GM19193 (cell line): Measurements from ENCODE around the gene CCDC116.

Experiments
- POLR2A ChIP-seq: IDR thresholded peaks from 4 replicates; pipeline ENCODE4 v1.6.1; 2011; ENCODE audit not compliant: insufficient read depth, insufficient read length; ENCODE audit errors: extremely low read depth

Gene CCDC116

GRCh38 chr22:21624120-21624879 is 8.3 kb upstream of the CCDC116 start:
- TF ChIP-seq POLR2A, result no peak

- peak; percentile 37 for TF ChIP-seq POLR2A
Observed at GRCh38 chr22:21624880-21625791, 7.4 kb upstream of the CCDC116 start.

DNA sequence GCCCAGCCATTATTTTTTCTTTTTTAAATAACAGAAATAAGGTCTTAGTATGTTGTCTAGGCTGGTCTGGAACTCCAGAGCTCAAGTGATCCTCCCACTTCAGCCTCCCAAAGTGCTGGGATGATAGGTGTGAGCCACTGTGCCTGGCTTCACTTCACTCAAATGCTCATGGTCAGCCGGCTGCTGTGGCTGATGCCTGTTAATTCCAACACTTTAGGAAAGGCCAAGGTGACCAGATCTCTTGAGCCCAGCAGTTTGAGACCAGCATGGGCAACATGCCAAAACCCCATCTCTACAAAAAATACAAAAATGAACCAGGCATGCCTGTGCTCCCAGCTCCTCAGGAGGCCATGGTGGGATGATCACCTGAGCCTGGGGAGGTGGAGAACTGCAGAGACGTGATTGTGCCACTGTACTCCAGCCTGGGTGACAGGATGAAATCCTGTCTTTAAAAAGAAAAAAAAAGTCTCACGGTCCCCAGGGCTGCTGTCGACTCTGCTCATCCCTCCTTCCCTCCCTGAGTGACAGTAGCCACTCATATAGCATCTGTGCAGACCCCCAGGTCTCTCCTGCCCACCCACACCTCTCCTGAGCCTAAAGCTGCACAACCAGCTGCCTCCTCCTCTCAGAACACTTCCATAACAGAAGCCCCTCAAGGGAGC is 6.4 kb upstream of the CCDC116 start:
- no peak for TF ChIP-seq POLR2A

DNA sequence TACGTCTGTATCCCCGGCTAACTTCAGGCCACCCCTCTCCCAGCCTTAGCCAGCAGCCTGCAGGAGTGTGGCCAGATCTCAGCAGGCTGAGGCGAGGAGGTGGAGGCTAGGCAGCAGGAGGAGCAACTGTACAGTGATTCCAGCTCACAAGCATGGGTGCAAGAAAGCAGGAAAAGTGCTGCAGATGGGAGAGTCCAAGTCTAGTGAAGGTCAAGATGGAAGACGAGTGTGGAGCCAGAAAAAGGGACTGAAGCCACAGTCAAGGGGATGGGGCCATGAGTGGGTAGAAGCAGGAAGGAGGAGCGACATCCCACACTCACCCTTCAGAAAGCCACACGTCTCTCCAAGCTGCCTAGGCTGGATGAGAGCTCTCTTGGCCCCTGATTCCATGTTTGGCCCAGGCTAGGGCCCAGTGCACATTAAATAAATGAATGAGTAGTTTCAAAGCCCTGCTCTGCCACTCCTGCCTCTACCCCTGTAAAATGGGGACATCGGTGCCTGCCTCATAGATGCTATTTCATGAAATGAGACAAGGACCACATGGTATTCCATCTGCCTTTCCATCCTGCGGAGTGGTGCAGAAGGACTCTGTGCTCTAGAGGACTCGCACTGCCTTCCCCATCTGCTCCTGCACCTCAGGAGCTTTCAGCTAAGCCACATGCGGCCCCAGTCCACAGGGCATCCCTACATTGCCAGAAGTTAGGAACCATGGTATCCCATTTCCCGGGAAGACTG is 5.7 kb upstream of the CCDC116 start:
- peak; percentile 39 for TF ChIP-seq POLR2A

DNA sequence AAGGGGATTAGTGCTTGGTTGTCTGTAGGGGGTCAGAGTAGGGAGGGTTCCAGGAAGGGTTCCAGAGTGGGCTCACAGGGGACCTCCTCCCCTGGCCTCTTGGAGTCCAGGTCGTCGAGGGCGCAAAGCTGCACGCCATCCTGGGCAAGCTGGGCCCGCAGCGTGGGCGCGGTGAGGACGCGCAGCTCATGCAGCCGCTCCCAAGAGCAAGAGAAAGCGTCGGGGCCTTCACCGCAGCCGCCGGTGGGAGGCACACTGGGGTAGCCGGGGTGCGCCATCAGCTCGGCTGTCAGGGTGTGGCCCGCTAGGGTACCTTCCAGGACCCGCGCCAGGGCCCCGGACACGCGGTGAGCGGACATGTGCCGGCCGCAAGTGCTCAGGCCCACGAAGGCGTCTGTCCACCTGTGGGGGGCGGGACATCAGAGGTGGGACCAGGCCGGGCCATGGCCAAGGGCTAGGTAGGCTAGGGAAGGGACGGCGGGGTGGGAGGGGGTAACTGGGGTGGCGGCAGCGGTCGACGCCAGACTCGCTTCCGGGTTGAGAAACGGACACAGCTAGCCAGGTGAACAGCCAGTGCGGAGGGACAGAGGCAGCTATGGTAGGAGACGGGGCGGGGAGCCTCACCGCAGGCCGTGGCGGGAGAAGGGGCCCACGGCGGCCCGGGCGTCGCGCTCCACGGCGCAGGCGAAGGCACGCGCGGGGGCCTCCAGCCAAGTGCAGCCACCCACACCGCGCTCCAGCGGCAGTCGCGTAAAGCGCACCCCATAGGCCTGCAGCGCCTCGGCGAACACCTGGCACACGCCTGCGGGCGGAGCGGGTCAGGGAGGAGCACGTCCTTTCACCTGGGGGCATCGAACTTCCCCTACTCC is 3.9 kb upstream of the CCDC116 start:
- TF ChIP-seq POLR2A, result no peak

DNA sequence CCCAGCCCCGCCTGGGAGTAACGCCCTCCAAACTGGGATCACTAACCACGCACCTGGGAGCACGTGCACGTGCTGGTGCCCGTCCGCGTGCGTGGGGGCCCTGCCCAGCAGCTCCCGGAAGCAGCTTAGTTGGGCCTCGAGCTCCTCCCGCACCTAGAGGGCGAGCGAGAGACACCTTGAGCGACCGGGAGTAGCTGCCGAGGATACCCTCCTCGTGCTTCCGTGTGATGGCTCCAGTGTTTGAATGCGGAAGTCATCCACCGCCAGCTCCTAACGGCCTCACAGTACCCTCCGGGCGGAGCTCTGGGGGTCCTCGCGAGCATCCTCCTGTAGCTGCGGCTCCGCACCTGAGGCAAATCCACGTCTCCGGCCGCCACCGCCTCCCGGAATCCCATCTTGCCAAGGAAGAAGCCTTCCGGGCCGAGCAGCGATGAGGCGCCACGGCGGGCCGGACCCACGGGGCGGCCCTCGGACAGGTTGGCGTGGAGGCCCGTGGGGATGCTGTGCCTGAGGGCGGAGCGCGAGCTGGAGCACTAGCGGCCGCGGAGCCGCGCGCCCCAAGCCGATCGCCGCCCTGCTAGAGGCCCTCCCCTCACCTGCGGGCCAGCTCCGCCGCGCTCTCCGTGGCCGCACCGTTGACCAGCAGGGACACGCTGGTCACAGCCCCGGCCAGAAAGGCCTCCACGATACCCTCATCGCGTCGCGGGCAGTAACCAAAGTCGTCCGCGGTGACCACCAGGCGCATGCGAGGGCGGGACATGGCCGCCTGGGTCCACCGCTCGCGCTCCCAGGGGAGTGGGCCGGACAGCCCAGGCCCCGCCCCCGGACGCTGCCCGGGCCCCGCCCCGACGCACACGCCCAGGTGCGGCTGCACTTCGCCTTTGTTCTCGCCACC is 3.1 kb upstream of the CCDC116 start, which contains the start of gene YDJC:
TSS of gene YDJC (minus strand) at position 768 of the 895 bp plus-strand sequence. CDS start at position 760, 8 bp downstream.
- TF ChIP-seq POLR2A, result peak; percentile 74

- TF ChIP-seq POLR2A, result no peak
Observed at GRCh38 chr22:21631025-21631424, 1.5 kb upstream of the CCDC116 start.

GRCh38 chr22:21632931-21633330 is 371 bp downstream of the CCDC116 start:
- TF ChIP-seq POLR2A, result no peak

DNA sequence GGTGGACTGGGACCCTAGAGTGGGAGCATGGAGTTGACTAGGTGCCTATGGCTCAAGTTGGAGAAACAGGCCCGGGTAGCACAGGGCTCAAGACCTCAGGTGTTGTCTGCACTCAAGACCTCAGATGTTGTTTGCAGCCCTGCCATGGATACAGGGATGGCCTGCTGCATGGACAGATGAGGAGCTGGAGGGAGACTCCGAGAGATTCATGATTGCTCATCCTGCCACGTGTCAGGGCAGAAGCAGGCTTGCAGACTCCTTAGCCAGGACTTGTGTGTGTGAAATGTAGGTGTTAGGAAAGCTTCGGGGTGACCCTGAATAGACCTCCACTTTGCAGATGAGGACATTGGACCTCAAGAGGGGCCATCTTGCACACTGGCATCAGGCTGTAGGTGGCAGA is 921 bp downstream of the CCDC116 start:
- TF ChIP-seq POLR2A, result no peak

GRCh38 chr22:21634081-21634480 is 1.5 kb downstream of the CCDC116 start:
- TF ChIP-seq POLR2A, result no peak

DNA sequence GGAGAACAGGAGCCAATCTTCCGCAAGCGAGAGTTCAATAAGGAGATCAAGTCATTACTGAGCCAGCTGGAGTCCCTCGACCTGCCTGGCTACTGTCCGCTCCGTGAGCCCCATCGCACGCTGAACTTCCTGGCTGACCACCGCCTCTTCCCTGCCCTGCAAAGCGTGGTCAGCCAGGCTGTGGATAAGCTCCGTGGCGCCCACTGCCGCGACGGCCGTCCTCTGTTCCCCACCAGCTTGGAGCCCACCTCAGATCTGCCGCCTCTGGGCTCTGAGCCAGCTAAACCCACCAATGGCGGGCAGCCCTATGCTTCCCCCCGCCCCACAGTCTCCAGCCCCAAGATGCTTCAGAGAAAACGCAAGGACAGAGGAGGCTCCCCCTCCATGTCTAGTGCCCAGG is 2.3 kb downstream of the CCDC116 start:
- TF ChIP-seq POLR2A, result no peak

DNA sequence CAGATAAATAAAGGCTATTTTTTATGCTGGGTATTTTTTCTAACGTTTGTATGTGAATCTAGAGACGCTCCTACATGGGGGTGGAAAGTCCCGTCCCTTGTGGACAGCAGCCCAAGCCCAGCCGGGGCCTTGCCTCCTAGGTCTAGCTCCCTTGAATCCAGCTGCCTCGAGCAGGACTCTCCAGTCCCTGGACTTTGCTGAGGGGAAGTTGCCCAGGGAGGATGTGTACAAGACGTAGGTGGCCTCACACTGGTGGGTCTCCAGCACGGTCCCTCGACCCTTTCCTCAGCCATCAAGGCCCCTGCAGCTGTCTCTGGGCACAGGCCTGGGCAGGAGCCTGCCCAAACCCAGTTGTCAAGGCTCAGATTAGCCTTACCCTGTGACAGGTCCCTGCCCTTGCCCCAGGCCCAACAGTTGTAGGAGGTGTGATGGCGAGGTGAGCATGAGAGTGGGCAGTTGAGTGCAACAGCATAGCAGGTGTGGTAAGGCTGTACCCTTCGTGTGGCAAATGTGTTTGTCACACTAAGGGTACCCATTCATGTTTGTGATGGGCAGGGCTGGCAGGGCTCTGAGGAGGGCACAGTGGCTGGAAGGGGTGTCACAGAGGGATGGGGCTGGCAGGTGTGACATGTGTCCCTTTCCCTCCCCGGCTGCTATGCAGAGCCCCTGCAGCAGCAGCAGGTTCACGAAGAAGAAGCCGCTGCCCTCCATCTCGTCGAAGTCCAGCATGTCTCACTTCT is 3.4 kb downstream of the CCDC116 start:
- TF ChIP-seq POLR2A, result no peak
